K562 (cell line): Measurements from ENCODE around the gene FTO. TPM values are rescaled to one million over a fixed set of nuclear protein-coding genes. Genes with fewer than 3 reads are reported as not detected.

Experiments
- ATAC-seq: fragments of 200-7000 bp; cut with Tn5 transposase; 3 replicates; pipeline ENCODE4 v1.9.1; 2020; ENCODE audit warnings: moderate library complexity
- BruUV-seq: library from RNA; stranded (reverse); fragments of 400-500 nt; replicated peaks from 2 replicates; lab custom pipeline; 2021; lab: Mats Ljungman, UMichigan
- CTCF ChIA-PET: fragments of 300-600 bp; formaldehyde crosslinking; extraction: SDS; loops from one replicate; lab custom pipeline; 2021; ENCODE audit warnings: low intra/inter-chr PET ratio; lab: Yijun Ruan, JAX
- POLR2A ChIA-PET: fragments of 300-600, 350-650 bp; sonication (Branson Sonifier 250); formaldehyde crosslinking; extraction: SDS; loops from one replicate; lab custom pipeline; 2021; ENCODE audit warnings: antibody characterized with exemption, inconsistent platforms; lab: Yijun Ruan, JAX
- DNase-seq, 4 experiments: peaks; one replicate each; pipeline versions ENCODE4 v3.0.0 to v3.0.0-alpha.2; 2011 to 2018; ENCODE audit warnings: low spot score in 3 of 4, mixed read lengths in 3 of 4; ENCODE audit errors: extremely low read depth in 1 of 4
- FAIRE-seq: peaks from 2 replicates; lab custom pipeline; 2011; peaks lifted over from hg19 to GRCh38; lab: Jason Lieb, UNC
- H2AFZ ChIP-seq: 2 replicates; pipeline ENCODE4 v1.6.0; 2011; ENCODE audit warnings: low read depth, low read length, control low read depth, inconsistent platforms
- H3K27ac ChIP-seq: fragments of 200-600 bp; 3 replicates; pipeline ENCODE4 v1.8.0; 2011; ENCODE audit warnings: low read depth, mild to moderate bottlenecking, control low read depth, inconsistent platforms, low read length, moderate library complexity, mixed read lengths; ENCODE audit errors: extremely low read depth
- H3K27me3 ChIP-seq, 2 experiments: fragments of 300-600 bp in 1 of 2; 2 replicates in 1 of 2; 3 replicates in 1 of 2; pipeline versions ENCODE4 v1.6.0 to v1.8.0; 2011; ENCODE audit warnings: inconsistent platforms in 2 of 2, low read length in 2 of 2, mild to moderate bottlenecking in 1 of 2, mixed read lengths in 1 of 2, moderate library complexity in 1 of 2; ENCODE audit not compliant: control insufficient read depth in 2 of 2, insufficient read depth in 2 of 2
- H3K36me3 ChIP-seq: fragments of 300-600 bp; 3 replicates; pipeline ENCODE4 v1.8.0; 2011; ENCODE audit warnings: mild to moderate bottlenecking, low read length, inconsistent platforms; ENCODE audit not compliant: control insufficient read depth, insufficient read depth
- H3K4me1 ChIP-seq, 2 experiments: fragments of 200-600 bp in 1 of 2; replicated peaks in 1 of 2; 2 replicates in 1 of 2; 3 replicates in 1 of 2; pipeline versions ENCODE4 v1.5.1 to v1.8.0; 2011; ENCODE audit warnings: inconsistent platforms in 2 of 2, low read length in 2 of 2, mild to moderate bottlenecking in 1 of 2, mixed read lengths in 1 of 2, moderate library complexity in 1 of 2; ENCODE audit not compliant: control insufficient read depth in 2 of 2, insufficient read depth in 2 of 2
- H3K4me2 ChIP-seq: 2 replicates; pipeline ENCODE4 v1.6.1; 2011; ENCODE audit warnings: low read length, control low read depth, inconsistent platforms, mixed read lengths; ENCODE audit not compliant: insufficient read depth
- H3K4me3 ChIP-seq: fragments of 200-600 bp; sonication (generic), shearing (Covaris generic); 2 replicates; pipeline ENCODE4 v1.5.1; 2016; ENCODE audit warnings: control low read depth, inconsistent platforms
- H3K79me2 ChIP-seq: fragments of 200-600 bp; 3 replicates; pipeline ENCODE4 v1.8.0; 2011; ENCODE audit warnings: low read length, inconsistent platforms; ENCODE audit not compliant: control insufficient read depth, insufficient read depth
- H3K9ac ChIP-seq, 2 experiments: 2 replicates each; pipeline versions ENCODE4 v1.6.0 to v1.6.1; 2011; ENCODE audit warnings: low read depth in 2 of 2, low read length in 2 of 2, control low read depth in 1 of 2, inconsistent platforms in 1 of 2, mild to moderate bottlenecking in 1 of 2, mixed read lengths in 1 of 2; ENCODE audit not compliant: insufficient read depth in 1 of 2
- H3K9me1 ChIP-seq: one replicate; pipeline ENCODE4 v1.6.0; 2011; ENCODE audit warnings: inconsistent platforms, mild to moderate bottlenecking, low read length, moderate library complexity; ENCODE audit not compliant: control insufficient read depth, insufficient read depth
- H3K9me3 ChIP-seq: replicated peaks from 2 replicates; pipeline ENCODE4 v1.5.1; 2011; ENCODE audit warnings: low read depth, low read length, inconsistent platforms; ENCODE audit not compliant: control insufficient read depth, insufficient read depth
- H4K20me1 ChIP-seq: replicated peaks from 2 replicates; pipeline ENCODE4 v1.6.1; 2011; ENCODE audit warnings: low read length, inconsistent platforms, mixed read lengths; ENCODE audit not compliant: control insufficient read depth, insufficient read depth
- CBFA2T3 ChIP-seq: fragments of 450-650 bp; IDR thresholded peaks from 2 replicates; pipeline ENCODE4 v1.6.1; 2017
- EWSR1 ChIP-seq: fragments of 450-650 bp; IDR thresholded peaks from 2 replicates; pipeline ENCODE4 v1.6.1; 2018; ENCODE audit warnings: borderline replicate concordance, mild to moderate bottlenecking, low read depth, moderate library complexity; ENCODE audit not compliant: partially characterized antibody
- FOXK1 ChIP-seq: sonication (generic); formaldehyde crosslinking; IDR thresholded peaks from 2 replicates; pipeline ENCODE4 v1.8.0; 2022; ENCODE audit warnings: missing genetic modification reagents, mild to moderate bottlenecking, borderline replicate concordance
- KDM2B ChIP-seq: fragments of 250-450 bp; sonication (Bioruptor Pico); IDR thresholded peaks from 2 replicates; pipeline ENCODE4 v1.8.0; 2021; ENCODE audit warnings: mild to moderate bottlenecking, moderate library complexity
- POLR3A ChIP-seq: IDR thresholded peaks from 2 replicates; pipeline ENCODE4 v1.6.1; 2011; ENCODE audit warnings: borderline replicate concordance, mild to moderate bottlenecking, moderate library complexity; ENCODE audit not compliant: insufficient read length, insufficient read depth; ENCODE audit errors: extremely low read depth
- SMAD1 ChIP-seq: fragments of 150-350 bp; IDR thresholded peaks from 2 replicates; pipeline ENCODE4 v1.6.1; 2014; ENCODE audit warnings: low read length, low read depth; ENCODE audit not compliant: partially characterized antibody
- SREBF2 ChIP-seq: sonication (generic); formaldehyde crosslinking; IDR thresholded peaks from 2 replicates; pipeline ENCODE4 v1.4.0; 2020; ENCODE audit warnings: mild to moderate bottlenecking, missing genetic modification reagents
- ZFP30 ChIP-seq: fragments of 250-450 bp; sonication (Bioruptor Pico); IDR thresholded peaks from 2 replicates; pipeline ENCODE4 v1.8.0; 2022; ENCODE audit warnings: moderate library complexity, mild to moderate bottlenecking, inconsistent platforms, borderline replicate concordance
- ZNF121 ChIP-seq: sonication (generic); formaldehyde crosslinking; conservative IDR thresholded peaks from 2 replicates; pipeline ENCODE4 v1.8.0; 2022; ENCODE audit warnings: missing genetic modification reagents
- ZNF507 ChIP-seq: conservative IDR thresholded peaks from 2 replicates; pipeline ENCODE4 v1.6.1; 2017; ENCODE audit warnings: missing genetic modification characterization, missing compliant biosample characterization
- WGBS: fragments of 100-300 bp; shearing (Covaris generic); methylation state at CpG from one replicate; pipeline ENCODE4 v1.1.6; 2016; ENCODE audit warnings: low coverage, mixed read lengths; ENCODE audit not compliant: insufficient coverage; ENCODE audit errors: missing lambda C conversion rate; 5-methylcytosine and 5-hydroxymethylcytosine counted together
- in situ Hi-C: fragments of 300-500 bp; cut with MboI; formaldehyde crosslinking; loops from 4 replicates; pipeline ENCODE4 v1.15.0; 2018; ENCODE audit warnings: inconsistent platforms, mixed read lengths
- intact Hi-C: fragments of 100-400 bp; cut with micrococcal nuclease; formaldehyde crosslinking; loops from 2 replicates; pipeline ENCODE4 v1.14.2; 2022
- polyA plus RNA-seq, 8 experiments: library from polyadenylated mRNA; depleted of rRNA in 4 of 8; stranded (reverse) in 5 of 8; unstranded in 3 of 8; fragments of >200 nt; fragmentation: Nextera tagmentation in 2 of 8; fragmentation: Illumina TruSeq in 1 of 8; extraction: Ambion mirVana in 2 of 8; extraction: Trizol in 1 of 8; gene quantifications; 2 replicates each; pipeline versions ENCODE4 v1.2.1 to v1.2.3, GENCODE V29; 2011 to 2014; ENCODE audit warnings: inconsistent platforms in 1 of 8, missing spikeins in 1 of 8
- total RNA-seq, 7 experiments: library from RNA; depleted of rRNA in 6 of 7; stranded (reverse); fragments of >200 nt in 6 of 7; fragmentation: Illumina TruSeq in 2 of 7; extraction: Trizol in 2 of 7; gene quantifications; 2 replicates each; pipeline versions ENCODE4 v1.2.1 to v1.2.3, GENCODE V29; 2011 to 2021; ENCODE audit warnings: low replicate concordance in 1 of 7
- TF ChIP-seq, protein P1 (sequence below): sonication (generic); formaldehyde crosslinking; IDR thresholded peaks from 2 replicates; pipeline ENCODE4 v1.4.0; 2020; ENCODE audit warnings: mild to moderate bottlenecking, missing genetic modification reagents
- TF ChIP-seq, protein P2 (sequence below), 3 experiments: fragments of 200-800 bp in 1 of 3; sonication (Bioruptor generic) in 1 of 3; sonication (generic) in 1 of 3; formaldehyde crosslinking in 1 of 3; IDR thresholded peaks; 2 replicates each; pipeline versions ENCODE4 v1.6.1 to v1.8.0; 2016 to 2022; ENCODE audit warnings: mild to moderate bottlenecking in 2 of 3, missing compliant biosample characterization in 2 of 3, missing genetic modification characterization in 2 of 3, missing genetic modification reagents in 1 of 3
- TF ChIP-seq, protein P3 (sequence below): fragments of 250-450 bp; sonication (Bioruptor Pico); IDR thresholded peaks from 2 replicates; pipeline ENCODE4 v1.5.1; 2021; ENCODE audit warnings: mild to moderate bottlenecking

Gene FTO
- total and polyA plus RNA-seq, 9 of the 15 experiments (the other 6 are each of a cell fraction or from before 2014, with no cell fraction given) = 11.3 to 27.7 (median 25.5) TPM

DNA sequence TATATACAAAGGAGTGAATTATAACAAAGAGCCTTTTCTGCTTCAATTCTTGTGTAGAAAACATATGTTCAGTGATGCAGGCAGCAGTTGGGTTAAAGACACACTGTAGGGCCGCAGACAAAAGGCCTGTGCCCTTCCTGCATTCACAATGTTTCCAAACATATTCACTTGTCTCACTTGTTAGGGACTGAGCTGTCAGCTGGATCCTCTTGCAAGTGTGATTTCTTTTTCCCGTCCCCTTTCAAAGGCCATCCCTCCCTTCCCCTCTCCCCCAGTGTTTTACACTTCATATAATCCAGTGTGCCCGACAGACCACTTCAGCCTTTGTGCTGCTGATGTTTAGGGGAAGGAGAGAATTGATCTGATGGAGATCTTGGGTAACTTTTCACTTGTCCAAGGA is 217.0 kb downstream of the FTO start:
- Histone ChIP-seq H3K4me3 (no peak overlapping the region), H3K27me3 (no peaks in the 10 kb centered on the region), H3K79me2 (no peaks in the 10 kb centered on the region), H3K4me2 (no peak overlapping the region), H3K4me1 (no peaks in the 10 kb centered on the region; a peak in 2 of 5 replicates), H3K36me3 (no peaks in the 10 kb centered on the region), H4K20me1 (no peaks in the 10 kb centered on the region), H3K9me1 (no peaks in the 10 kb centered on the region), H3K9me3 (no peaks in the 10 kb centered on the region), H3K9ac (no peak overlapping the region), H2AFZ (no peak overlapping the region), H3K27ac (no peak overlapping the region)
- intact Hi-C loops = no loop called here
- FAIRE-seq = no peak
- TF ChIP-seq, protein P1, sequence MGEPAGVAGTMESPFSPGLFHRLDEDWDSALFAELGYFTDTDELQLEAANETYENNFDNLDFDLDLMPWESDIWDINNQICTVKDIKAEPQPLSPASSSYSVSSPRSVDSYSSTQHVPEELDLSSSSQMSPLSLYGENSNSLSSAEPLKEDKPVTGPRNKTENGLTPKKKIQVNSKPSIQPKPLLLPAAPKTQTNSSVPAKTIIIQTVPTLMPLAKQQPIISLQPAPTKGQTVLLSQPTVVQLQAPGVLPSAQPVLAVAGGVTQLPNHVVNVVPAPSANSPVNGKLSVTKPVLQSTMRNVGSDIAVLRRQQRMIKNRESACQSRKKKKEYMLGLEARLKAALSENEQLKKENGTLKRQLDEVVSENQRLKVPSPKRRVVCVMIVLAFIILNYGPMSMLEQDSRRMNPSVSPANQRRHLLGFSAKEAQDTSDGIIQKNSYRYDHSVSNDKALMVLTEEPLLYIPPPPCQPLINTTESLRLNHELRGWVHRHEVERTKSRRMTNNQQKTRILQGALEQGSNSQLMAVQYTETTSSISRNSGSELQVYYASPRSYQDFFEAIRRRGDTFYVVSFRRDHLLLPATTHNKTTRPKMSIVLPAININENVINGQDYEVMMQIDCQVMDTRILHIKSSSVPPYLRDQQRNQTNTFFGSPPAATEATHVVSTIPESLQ (CRISPR knock-in tag) = no peak
- TF ChIP-seq KDM2B (no peak), EWSR1 (no peak), CBFA2T3 (no peak), ZFP30 (CRISPR knock-in tag) (no peak), FOXK1 (CRISPR knock-in tag) (no peak), ZNF507 (tag) (no peak), SMAD1 (no peak), SREBF2 (CRISPR knock-in tag) (no peak), ZNF121 (CRISPR knock-in tag) (no peak), POLR3A (no peak)
- TF ChIP-seq, protein P2, sequence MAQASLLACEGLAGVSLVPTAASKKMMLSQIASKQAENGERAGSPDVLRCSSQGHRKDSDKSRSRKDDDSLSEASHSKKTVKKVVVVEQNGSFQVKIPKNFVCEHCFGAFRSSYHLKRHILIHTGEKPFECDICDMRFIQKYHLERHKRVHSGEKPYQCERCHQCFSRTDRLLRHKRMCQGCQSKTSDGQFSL (CRISPR knock-in tag; IDR thresholded peaks at IDR 0.05) = no peak
- TF ChIP-seq, protein P2 (tag; IDR thresholded peaks at IDR 0.05) = no peak
- TF ChIP-seq, protein P3, sequence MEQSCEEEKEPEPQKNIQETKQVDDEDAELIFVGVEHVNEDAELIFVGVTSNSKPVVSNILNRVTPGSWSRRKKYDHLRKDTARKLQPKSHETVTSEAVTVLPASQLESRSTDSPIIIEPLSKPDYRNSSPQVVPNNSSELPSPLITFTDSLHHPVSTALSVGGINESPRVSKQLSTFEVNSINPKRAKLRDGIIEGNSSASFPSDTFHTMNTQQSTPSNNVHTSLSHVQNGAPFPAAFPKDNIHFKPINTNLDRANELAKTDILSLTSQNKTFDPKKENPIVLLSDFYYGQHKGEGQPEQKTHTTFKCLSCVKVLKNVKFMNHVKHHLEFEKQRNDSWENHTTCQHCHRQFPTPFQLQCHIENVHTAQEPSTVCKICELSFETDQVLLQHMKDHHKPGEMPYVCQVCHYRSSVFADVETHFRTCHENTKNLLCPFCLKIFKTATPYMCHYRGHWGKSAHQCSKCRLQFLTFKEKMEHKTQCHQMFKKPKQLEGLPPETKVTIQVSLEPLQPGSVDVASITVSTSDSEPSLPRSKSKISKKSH = no peak
- no peak for ATAC-seq
- in situ Hi-C loops = no loop called here
- ChIA-PET CTCF (no interaction called here), POLR2A (no interaction called here)
- 10% methylated on average over 3 of the region's 3 CpGs for WGBS
- no peak for DNase-seq
- no TSS peak for BruUV-seq
